ENCODE results near the gene ALK.

Gene ALK

DNA sequence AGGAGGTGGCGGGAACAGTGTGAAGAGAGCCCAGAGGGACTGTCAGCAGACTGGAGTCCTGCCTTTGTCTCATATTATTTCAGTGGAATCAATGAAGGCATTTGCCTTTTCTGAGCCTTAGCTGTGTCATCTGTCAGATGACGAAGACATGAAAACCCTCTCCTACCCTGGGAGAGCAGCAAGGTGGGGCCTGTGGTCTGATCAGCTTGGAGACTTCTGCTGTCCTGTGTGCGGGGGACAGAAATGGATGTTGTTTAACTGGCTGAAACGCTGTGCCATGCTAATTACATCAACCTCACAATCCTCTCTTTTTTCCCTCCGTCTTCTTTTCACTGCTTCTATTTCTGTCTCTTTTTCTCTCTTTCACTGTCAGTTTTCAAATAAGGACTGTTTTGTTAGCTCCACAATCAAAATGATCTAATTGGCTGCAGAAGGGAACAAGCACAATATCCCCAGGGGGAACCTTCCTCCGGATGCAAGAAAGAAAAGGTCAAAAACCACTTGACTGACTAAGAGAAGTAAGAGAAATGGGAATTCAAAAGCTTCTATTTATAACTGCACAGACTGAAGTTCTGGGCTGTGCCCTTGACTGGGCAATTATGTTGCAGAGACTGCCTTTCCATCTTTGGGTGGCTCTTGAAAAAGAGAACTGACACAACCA lies 466.1 kb downstream of the ALK start:
- Histone ChIP-seq H3K36me3 (ENCODE audit: control insufficient read depth in 2 of 2, insufficient read depth in 1 of 2, low read length in 2 of 2) (no peaks in the 10 kb centered on the region), H3K9me3 (ENCODE audit: control insufficient read depth, insufficient read depth, low read depth, low read length) (no peaks in the 10 kb centered on the region), H3K4me1 (ENCODE audit: control insufficient read depth, insufficient read depth, low read length) (peaks cover 8% of the 10 kb centered on the region; the same call in 1 of the 2 replicates), H3K27ac (ENCODE audit: extremely low read depth, low read depth, low read length) (no peak overlapping the region), H3K4me3 (ENCODE audit: low read depth, low read length) (no peak overlapping the region)
- ChIA-PET POLR2A (no interaction called here), CTCF (interaction anchor here (0.5 kb wide), 1 partner anchor 384 kb away, joined by 3 read pairs; no protein-coding TSS in a partner anchor)
- TF ChIP-seq ZNF580 (tag by site-specific recombination; IDR thresholded peaks at IDR 0.05) (no peak), ZNF561 (tag by site-specific recombination; IDR thresholded peaks at IDR 0.05; ENCODE audit: borderline replicate concordance) (no peak), ZNF558 (tag by site-specific recombination; IDR thresholded peaks at IDR 0.05) (no peak), ZNF777 (tag by site-specific recombination; IDR thresholded peaks at IDR 0.05; ENCODE audit: borderline replicate concordance) (no peak), ZNF792 (tag by site-specific recombination; IDR thresholded peaks at IDR 0.05) (no peak), ZNF398 (tag by site-specific recombination; IDR thresholded peaks at IDR 0.05) (no peak), ZNF48 (tag by site-specific recombination; IDR thresholded peaks at IDR 0.05) (no peak), ZNF76 (tag by site-specific recombination; IDR thresholded peaks at IDR 0.05; ENCODE audit: borderline replicate concordance, low read depth) (no peak), ZNF302 (tag by site-specific recombination; IDR thresholded peaks at IDR 0.05; ENCODE audit: low read depth) (no peak), ZNF768 (tag by site-specific recombination; IDR thresholded peaks at IDR 0.05) (no peak), ZNF639 (tag by site-specific recombination; IDR thresholded peaks at IDR 0.05) (no peak), ZNF121 (tag by site-specific recombination; IDR thresholded peaks at IDR 0.05) (no peak), ZNF239 (tag by site-specific recombination; IDR thresholded peaks at IDR 0.05) (no peak), ZNF114 (tag by site-specific recombination; IDR thresholded peaks at IDR 0.05) (no peak), ZNF335 (tag by site-specific recombination; conservative IDR thresholded peaks at IDR 0.05) (no peak), ZNF701 (tag by site-specific recombination; IDR thresholded peaks at IDR 0.05) (no peak), SCRT1 (tag by site-specific recombination; IDR thresholded peaks at IDR 0.05; ENCODE audit: borderline replicate concordance) (no peak), ZNF560 (tag by site-specific recombination; IDR thresholded peaks at IDR 0.05; ENCODE audit: borderline replicate concordance) (no peak)

DNA sequence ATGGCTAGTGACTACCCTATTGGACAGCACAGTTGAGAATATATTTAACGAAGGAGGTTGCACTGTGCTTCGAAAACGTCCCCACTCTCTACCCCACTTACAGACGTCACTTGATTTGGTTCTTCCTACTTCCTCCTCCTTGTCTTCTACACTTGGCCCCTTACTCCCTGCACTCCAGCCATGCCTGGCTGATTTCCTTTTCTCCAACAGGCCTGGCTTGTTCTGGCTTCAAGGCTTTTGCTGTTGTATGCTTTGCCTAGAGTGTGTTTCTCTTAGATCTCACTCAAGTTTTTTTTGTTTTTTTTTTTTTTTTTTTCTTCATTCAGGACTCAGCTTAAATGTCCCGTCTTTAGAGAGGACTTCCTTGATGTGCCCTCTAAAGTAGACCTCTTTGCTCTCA lies 469.4 kb downstream of the ALK start:
- Histone ChIP-seq H3K27ac (ENCODE audit: extremely low read depth, low read depth, low read length) (no peak overlapping the region), H3K4me3 (ENCODE audit: low read depth, low read length) (no peak overlapping the region), H3K4me1 (ENCODE audit: control insufficient read depth, insufficient read depth, low read length) (peaks cover 8% of the 10 kb centered on the region; the same call in 1 of the 2 replicates), H3K9me3 (ENCODE audit: control insufficient read depth, insufficient read depth, low read depth, low read length) (no peaks in the 10 kb centered on the region), H3K36me3 (ENCODE audit: control insufficient read depth in 2 of 2, insufficient read depth in 1 of 2, low read length in 2 of 2) (no peaks in the 10 kb centered on the region)
- CTCF ChIA-PET = no interaction called here
- POLR2A ChIA-PET = no interaction called here
- TF ChIP-seq, protein P1, sequence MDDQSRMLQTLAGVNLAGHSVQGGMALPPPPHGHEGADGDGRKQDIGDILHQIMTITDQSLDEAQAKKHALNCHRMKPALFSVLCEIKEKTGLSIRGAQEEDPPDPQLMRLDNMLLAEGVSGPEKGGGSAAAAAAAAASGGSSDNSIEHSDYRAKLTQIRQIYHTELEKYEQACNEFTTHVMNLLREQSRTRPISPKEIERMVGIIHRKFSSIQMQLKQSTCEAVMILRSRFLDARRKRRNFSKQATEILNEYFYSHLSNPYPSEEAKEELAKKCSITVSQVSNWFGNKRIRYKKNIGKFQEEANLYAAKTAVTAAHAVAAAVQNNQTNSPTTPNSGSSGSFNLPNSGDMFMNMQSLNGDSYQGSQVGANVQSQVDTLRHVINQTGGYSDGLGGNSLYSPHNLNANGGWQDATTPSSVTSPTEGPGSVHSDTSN (CRISPR knock-in tag; IDR thresholded peaks at IDR 0.05) = no peak
- no peak for TF ChIP-seq ZNF792 (tag by site-specific recombination; IDR thresholded peaks at IDR 0.05)
- TF ChIP-seq ZNF366 (tag by site-specific recombination; conservative IDR thresholded peaks at IDR 0.05) = no peak
- TF ChIP-seq GLIS2 (tag by site-specific recombination; IDR thresholded peaks at IDR 0.05) = no peak
- no peak for TF ChIP-seq ZEB2 (tag by site-specific recombination; IDR thresholded peaks at IDR 0.05)
- TF ChIP-seq ZNF19 (tag by site-specific recombination; IDR thresholded peaks at IDR 0.05; ENCODE audit: low read depth) = no peak
- no peak for TF ChIP-seq ZNF311 (tag by site-specific recombination; IDR thresholded peaks at IDR 0.05; ENCODE audit: borderline replicate concordance)
- no peak for TF ChIP-seq PRDM6 (tag by site-specific recombination; IDR thresholded peaks at IDR 0.05)

Data from HEK293 (cell line).